ENCODE results near the gene PTPRU. TPM values are rescaled to one million over a fixed set of nuclear protein-coding genes. Genes with fewer than 3 reads are reported as not detected.

Gene PTPRU
- total RNA-seq, 1 donor from 2014 or later, result 11.2 TPM

DNA sequence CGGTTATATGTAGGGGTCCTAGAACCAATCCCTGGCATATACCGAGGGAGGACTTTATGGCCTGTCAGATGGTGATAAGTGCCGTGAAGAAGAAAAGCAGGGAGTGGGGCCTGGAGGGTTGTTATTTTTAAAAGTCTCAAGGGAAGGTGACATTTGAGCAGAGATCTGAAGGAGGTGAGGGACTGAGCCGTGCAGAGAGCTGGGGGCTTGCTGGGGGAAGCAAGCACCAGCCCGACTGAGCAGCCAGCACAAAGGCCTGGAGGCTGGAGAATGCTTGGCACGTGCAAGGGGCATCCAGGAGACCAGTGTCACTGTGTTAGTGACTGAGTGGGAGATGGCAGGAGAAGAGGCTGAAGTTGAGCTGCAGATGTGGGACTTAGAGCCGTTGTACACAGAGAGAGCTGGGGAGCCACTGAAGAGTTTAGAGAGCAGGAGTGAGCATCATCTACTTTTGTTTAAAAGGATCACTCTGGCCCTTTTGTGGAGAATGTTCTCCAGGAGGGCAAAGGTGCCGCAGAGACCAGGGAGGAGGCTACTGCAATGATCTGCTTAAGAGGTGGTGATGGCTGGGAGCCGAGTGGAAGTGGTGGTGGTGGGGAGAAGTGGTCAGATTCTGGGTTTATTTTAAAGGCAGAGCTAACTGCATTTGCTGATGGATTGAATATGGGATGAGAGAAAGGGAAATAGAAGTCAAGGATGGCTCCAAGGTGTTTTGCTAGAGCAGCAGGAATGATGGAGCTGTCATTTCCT is 31.2 kb downstream of the PTPRU start:
- no peak for DNase-seq

- DNase-seq, result peak; percentile 76
Observed at GRCh38 chr1:29269382-29269781, 33.1 kb downstream of the PTPRU start.

GRCh38 chr1:29270929-29271521 is 34.7 kb downstream of the PTPRU start:
- DNase-seq, result peak; percentile 48

- DNase-seq, result peak; percentile 72
Observed at GRCh38 chr1:29271724-29272123, 35.4 kb downstream of the PTPRU start.

- no peak for DNase-seq
Observed at GRCh38 chr1:29272147-29272907, 36.0 kb downstream of the PTPRU start.

- DNase-seq, result no peak
Observed at GRCh38 chr1:29275435-29275834, 39.1 kb downstream of the PTPRU start.

GRCh38 chr1:29278124-29278523 is 41.8 kb downstream of the PTPRU start:
- DNase-seq, result no peak

- DNase-seq, result no peak
Observed at GRCh38 chr1:29279406-29279805, 43.1 kb downstream of the PTPRU start.

GRCh38 chr1:29279951-29280391 is 43.6 kb downstream of the PTPRU start:
- no peak for DNase-seq

GRCh38 chr1:29280409-29281131 is 44.2 kb downstream of the PTPRU start:
- DNase-seq, result no peak

- DNase-seq, result peak; percentile 51
Observed at GRCh38 chr1:29281571-29281970, 45.2 kb downstream of the PTPRU start.

- no peak for DNase-seq
Observed at GRCh38 chr1:29282135-29282923, 46.0 kb downstream of the PTPRU start.

DNA sequence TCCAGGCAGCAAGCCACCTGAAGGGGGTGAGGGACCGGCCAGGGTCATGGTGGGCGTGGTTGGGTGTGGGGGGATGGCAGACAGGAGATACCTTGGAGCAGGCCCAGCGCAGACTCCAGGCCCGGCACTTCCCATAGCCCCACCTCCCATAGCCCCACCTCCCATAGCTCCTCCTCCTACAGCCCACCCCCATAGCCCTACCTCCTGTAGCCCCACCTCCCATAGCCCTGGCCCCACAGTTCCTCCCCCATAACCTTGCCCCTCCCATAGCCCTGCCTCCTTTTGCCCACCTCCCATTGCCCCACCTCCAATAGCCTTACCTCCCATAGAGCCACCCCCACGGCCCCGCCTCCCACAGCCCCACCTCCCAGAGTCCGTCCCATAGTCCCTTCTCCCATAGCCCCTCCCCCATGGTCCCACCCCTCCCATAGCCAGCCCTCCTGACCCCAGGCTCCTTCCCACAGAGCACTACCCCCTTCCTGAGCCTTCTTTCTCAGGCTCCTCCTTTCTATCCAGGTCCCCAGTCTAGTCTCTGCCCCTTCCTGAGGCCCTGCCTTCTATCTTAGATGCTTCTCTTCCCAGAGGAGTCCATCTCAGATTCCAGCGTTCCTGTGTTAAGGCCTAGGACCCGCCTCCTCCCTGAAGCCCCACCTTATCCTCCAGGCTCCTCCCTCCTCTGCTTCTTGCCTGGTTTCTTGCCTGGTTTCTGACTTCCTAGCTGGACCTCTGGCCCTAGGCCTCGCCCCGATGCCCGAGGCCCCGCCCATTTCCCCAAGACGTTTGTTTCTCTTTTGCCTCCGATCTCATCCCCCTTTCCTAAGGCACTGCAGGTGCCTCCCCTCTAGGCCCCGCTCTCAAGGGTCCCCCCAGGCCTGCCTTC is 46.8 kb downstream of the PTPRU start:
- no peak for DNase-seq

DNA sequence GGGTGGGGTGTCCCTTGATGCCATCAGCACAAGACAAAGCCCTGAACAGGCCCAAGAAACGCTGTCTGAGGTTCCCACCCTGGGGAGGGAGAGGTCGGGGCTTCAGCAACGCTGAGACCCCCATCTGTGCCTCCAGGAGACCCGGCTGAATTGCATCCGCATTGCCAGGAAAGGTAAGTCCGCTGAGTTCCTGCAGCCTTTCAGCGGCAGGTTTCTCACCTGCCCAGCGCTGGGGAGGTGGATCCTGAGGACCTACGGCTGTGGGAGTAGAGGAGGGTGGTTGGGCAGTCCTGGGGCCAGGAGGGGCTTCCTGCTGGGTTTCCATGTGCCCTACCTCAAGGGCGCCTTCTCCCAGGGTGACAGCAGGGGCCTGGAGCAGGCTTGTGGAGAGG is 47.5 kb downstream of the PTPRU start:
- no peak for DNase-seq

GRCh38 chr1:29284286-29284960 is 48.1 kb downstream of the PTPRU start:
- DNase-seq, result no peak

GRCh38 chr1:29284961-29285560 is 48.7 kb downstream of the PTPRU start:
- no peak for DNase-seq

DNA sequence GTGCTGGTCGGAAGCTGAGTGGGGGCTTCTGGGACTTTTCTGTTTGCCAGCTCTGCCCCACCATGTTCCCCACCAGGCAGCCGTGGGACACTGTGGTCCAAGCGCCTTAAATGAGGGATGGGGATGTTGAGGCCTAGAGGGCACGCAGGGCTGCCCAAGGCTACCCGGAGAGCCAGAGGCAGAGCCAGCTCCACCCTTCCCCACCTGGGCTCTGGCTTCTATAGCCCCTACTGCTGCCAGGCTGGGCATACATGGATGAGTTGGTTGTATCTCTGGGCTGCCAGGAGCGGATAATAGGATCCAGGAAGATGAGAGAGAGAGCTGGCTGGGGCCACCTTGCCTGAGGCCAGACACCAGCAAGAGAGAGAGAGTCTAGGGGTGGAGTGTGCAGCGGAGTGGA is 49.4 kb downstream of the PTPRU start:
- DNase-seq, result no peak

DNA sequence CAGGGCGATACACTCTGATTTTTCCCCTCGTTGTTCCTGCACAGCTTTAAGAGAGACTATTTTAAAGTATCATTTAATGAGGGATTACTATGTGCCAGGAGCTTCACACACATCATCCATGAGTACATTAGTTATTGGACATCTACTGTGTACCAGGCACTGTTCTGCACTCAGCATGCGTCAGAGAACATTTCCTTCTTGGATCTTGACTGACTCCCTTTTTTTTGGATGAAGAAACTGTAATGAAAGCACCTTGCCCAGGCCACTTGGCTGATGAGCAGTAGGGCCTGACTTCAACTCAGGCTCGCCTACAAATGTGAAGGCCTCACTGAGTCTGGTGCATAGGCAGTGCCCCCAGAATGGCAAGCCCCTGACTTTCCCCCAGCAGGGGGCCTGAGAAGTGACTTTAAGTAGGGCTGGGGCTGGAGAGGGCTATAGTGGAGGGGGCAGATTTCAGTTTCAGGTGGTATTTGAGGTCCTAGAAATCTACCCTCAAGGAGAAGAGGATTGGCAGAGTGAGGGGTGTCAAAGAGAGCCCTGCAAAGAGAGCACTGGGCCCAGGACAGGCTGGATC is 50.0 kb downstream of the PTPRU start:
- no peak for DNase-seq

DNA sequence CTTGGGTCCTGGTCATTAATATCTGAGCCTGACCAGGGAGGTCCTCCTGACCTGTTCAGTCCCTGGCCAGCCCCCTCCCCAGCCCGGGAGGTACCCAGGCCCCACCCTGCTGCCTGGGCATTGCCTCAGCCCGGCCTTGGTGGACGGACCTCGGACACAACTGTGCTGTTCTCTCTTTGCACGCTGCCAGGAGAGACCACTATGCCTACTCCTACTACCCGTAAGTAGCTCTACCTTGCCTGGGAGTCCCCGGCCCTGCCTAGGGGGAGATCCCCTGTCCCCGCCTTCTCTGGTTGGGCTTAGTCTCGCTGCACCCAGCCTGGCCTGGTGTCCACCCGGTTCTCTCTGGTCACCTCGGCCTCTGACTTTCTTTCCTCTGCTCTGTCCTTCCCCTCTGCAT is 53.2 kb downstream of the PTPRU start:
- no peak for DNase-seq
